SH-SY5Y (cell line): Measurements from ENCODE around the gene VSIR.

ENCODE experiments used
- GATA2 ChIP-seq: IDR thresholded peaks from 2 replicates; pipeline ENCODE4 v1.6.1; 2011; ENCODE audit warnings: mild to moderate bottlenecking, low read depth, low read length
- GATA3 ChIP-seq: IDR thresholded peaks from 2 replicates; pipeline ENCODE4 v1.6.1; 2011; ENCODE audit warnings: low read depth, mild to moderate bottlenecking, low read length, moderate library complexity

Gene VSIR

GRCh38 chr10:71780719-71781118, 7.4 kb upstream of the VSIR start:
- TF ChIP-seq GATA3 (no peak), GATA2 (no peak)

GRCh38 chr10:71780156-71780555, 6.8 kb upstream of the VSIR start:
- TF ChIP-seq GATA2 (no peak), GATA3 (no peak)

DNA sequence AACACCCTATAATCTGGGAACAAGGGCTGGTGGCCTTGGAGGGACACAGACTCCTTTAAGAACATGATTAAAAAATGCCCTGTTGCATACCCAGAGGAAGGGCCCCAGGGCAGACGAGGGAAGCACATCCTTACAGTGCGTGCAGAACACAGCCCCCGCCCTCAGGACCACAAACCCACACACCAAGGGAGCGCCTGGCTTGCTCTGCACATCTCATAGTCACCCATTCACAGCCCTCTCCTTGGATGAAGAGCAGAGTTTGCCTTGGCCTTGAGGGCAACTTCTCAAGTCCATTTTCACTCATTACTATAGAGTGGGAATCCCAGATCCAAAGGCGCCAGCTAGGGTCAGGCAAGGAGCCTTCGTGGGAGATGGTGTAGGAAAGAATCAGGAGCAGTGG, 6.3 kb upstream of the VSIR start:
- TF ChIP-seq GATA2 (no peak), GATA3 (no peak)

DNA sequence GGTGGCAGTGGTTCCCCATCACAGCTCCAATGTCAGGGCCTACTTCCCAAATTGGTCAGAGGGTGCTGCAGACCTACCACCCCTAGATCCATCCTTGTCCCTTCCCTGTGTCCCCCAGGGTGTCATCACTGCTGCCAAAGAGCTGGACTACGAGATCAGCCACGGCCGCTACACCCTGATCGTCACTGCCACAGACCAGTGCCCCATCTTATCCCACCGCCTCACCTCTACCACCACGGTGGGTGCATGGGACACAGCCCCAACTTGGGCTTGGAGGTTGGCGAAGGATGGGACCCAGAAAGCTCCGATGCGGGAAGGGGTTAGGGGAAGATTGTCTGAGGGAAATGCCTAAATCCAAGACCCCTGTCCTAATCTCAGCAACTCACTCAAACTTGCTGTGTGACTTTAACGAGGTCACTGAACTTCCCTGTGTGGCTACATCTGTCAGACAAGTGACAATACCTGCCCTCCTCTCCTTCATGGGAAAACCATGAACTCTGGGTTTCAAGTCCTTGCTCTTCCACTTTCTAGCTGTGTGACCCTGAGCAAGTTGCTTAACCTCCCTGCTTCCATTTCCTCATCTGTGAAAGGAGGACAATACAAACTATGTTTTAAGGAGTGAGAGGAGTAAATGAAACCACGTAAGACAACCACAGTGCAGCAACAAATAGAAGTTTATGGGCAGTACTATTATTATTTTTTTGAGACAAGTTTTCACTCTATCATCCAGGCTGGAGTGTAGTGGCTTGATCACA, 4.9 kb upstream of the VSIR start:
- TF ChIP-seq GATA2 (no peak), GATA3 (no peak)

- TF ChIP-seq GATA2 (no peak), GATA3 (no peak)
These were observed 4.1 kb upstream of the VSIR start for GRCh38 chr10:71777213-71777985.

DNA sequence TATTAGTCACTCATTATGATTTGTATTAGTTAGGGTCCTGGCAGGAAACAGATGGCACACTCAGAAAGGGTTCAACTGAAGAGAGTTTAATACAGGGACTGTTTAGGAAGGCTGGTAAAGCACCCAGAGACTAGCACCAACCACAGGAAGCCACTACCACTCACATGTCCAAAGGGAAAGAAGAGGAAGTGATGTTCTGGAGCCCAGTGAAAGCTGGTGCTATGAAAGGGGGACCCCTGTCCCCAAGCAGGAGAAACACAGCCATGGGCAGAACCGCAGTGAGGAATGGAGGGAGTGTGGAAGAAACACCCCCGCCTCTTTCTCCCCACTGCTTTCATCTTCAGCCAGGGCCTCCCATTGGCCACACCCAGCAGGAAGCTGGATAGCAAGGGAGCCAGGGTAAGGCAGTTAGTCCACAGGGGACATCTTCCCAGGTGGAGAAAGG, 3.2 kb upstream of the VSIR start:
- no peak for TF ChIP-seq GATA3
- no peak for TF ChIP-seq GATA2

DNA sequence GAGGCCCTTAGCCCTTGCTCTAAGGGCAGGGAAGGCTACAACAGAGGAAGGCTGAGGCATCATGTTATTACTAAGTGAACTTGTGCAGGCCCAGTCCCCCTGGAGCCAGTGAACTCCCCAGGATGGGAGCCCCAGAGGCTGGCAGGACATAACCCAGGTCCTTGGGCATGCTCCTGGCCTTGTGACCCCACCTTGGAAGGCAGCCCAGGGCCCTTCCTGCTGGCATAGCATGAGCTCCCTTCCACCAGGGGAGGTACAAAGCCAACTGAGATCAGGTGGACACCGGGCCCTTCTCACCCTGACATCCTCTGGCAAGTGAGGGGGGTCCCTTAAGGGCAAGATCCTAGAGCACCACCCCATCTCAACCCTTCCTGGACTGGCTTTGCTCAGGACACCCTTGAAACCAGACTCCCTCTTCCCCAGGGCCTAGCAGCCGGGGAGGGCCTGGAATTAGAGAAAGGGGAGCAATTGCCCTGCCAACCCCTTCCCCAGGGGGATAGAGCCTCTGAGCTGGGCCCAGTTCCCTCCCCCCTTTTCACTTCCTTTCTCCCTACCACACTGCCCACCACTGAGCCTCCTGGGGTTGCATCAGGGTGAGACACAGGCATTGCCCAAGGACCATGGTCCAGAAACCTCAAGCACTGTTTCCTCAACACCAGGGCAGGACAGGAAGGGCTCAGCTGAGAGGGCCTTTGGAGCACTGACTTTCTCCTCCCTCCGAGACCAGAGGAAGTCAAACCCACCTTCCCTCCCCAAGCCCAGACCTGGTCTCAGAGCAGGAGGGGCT, 1.8 kb upstream of the VSIR start:
- no peak for TF ChIP-seq GATA3
- TF ChIP-seq GATA2, result no peak

- TF ChIP-seq GATA2 (no peak), GATA3 (no peak)
These were observed 494 bp downstream of the VSIR start for GRCh38 chr10:71772832-71773220.

GRCh38 chr10:71771821-71772617, 1.3 kb downstream of the VSIR start:
- TF ChIP-seq GATA3, result no peak

DNA sequence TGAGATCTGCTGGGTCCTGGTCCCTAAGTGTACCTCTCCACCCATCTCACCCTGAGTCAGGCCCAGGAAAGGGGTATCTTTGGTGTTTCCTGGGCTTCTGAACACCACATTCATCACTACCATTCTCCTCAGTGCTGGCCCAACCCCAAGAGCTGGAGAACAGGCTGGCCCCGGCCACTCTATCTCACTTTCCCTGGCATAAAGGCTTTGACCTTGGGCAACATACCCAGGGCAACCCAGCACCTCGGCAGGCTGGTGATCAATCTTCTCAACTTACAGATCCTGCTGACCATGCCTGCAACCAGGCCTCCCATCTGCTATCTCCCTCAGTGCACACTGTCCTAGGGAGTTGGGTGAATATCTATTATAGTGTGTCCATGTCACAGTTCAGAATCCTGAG, 2.1 kb downstream of the VSIR start:
- TF ChIP-seq GATA2, result no peak
- no peak for TF ChIP-seq GATA3

- TF ChIP-seq GATA3, result no peak
- no peak for TF ChIP-seq GATA2
These were observed 2.5 kb downstream of the VSIR start for GRCh38 chr10:71770789-71771188.

GRCh38 chr10:71770255-71770654, 3.1 kb downstream of the VSIR start:
- TF ChIP-seq GATA2 (no peak), GATA3 (no peak)

GRCh38 chr10:71769279-71769823, 4.0 kb downstream of the VSIR start:
- TF ChIP-seq GATA3 (no peak), GATA2 (peak; percentile 40; the same call in 1 of the 2 replicates)
